Fibroblast of skin of right biceps (primary cell): ENCODE measurements around the gene TRIM8.
A peak's percentile ranks its signal among the peaks of the same experiment; 100 is the strongest.
"Not testable (repeated sequence)": the region's sequence is repeated elsewhere in the genome, so short reads cannot be mapped to it uniquely, and the experiment has no call there.

Experiments
- DNase-seq: peaks from one replicate; pipeline ENCODE4 v3.0.0-alpha.2; 2013

The TRIM8 gene

DNA sequence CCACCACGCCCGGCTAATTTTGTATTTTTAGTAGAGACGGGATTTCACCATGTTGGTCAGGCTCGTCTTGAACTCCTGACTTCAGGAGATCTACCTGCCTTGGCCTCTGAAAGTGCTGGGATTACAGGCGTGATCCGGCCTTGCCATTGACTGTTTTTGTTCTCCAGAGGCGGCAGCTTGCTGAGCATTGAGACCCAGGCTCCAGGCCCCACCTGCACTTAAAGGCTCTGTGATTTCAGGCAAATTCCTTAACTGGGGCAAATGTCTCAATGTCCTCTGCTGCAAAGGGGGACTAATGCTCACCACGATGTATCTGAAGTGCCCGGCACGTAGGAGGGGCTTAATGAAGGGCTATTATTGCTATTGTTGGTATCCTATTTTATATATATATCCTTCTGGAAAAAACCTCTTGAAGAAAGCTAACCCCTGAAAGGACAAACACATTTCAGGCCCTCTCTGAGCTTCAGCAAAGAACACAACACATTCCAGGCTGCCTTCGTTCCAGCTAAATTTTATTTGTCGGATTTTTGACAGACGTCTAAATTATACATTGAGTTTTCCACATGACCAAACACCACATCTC lies 29.0 kb downstream of the TRIM8 start:
- no peak for DNase-seq

GRCh38 chr10:102673819-102674511 lies 29.7 kb downstream of the TRIM8 start:
- peak; percentile 76 for DNase-seq

GRCh38 chr10:102674566-102674965 lies 30.3 kb downstream of the TRIM8 start:
- DNase-seq, result no peak

- DNase-seq, result no peak
Measured at GRCh38 chr10:102675011-102675665, 30.9 kb downstream of the TRIM8 start.

DNA sequence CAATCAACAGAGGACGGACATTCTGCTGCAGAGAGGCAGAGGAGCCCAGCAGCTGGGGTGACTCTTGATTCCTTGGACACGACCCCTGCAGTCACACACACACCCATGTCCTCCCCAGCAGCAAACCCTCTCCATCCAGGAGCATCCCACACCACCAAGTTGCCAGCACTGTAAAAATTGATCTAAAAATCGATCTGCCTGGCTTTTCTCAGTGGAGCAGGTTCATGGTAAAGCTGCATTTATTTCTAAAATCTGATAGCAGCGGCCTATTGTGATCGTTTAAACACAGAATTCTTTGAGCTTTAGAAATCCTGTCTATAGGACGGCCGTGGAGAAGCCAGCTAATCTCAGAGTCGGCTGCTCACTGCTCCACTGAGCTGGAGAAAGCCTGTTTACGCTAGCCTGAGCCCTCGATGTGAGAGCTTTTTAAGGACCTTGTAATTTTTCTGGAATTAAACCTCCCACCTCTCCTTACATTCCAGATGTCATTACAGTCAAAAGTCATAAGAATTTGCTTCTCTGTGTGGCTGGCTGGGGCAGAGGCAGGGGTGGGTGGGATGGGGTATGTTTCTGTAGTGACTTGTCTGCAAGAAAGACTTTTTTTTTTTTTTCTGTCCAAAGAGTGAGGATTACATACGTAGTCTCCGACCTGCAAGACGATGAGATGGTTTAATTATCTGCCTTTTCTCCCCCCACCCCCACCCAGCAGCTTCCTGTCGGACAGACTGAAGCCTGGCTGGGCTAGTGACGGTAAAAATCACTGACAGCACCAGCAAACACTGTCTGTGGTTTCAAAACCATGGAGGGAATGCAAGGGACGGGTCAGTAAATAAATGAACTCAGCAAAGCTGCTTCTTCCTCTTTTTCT lies 31.6 kb downstream of the TRIM8 start:
- peak; percentile 97 for DNase-seq

DNA sequence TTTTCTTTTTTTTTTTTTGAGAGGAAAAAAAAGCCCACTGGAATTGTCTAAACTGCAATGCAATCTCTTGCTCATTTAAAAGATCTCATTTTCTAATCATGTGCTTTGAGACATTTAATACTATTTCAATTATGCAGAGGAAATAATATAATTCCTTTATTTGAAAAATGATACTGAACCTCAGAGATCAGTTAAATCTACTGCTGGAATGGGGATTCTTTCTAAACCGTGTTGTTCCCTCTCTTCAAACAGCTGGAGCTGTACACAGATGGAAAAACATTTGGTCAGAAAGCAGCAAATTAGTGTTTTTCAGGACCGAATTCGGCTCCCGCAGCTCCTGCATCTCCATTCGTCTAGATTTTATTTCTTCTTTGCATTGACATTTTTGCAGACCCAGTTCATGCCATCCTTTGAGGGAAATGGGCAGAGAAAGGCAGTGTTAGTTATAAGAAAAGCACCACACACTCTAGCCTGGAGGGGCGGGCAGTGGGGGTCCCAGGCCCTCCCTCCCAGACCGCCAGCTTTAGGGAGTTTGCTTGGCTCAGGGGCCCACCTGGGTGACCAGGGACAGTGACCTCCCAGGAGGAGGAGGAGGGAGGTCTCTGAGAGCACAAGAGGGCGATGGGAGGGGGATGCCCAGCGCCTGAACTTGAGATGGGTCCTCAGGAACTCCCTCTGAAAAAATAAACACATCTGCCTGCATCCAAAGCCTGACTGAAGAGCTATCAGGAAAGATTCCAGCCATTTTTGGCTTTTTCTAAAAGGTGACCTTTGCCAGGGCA lies 32.4 kb downstream of the TRIM8 start:
- no peak for DNase-seq

GRCh38 chr10:102677331-102678067 lies 33.2 kb downstream of the TRIM8 start:
- DNase-seq, result no peak

DNA sequence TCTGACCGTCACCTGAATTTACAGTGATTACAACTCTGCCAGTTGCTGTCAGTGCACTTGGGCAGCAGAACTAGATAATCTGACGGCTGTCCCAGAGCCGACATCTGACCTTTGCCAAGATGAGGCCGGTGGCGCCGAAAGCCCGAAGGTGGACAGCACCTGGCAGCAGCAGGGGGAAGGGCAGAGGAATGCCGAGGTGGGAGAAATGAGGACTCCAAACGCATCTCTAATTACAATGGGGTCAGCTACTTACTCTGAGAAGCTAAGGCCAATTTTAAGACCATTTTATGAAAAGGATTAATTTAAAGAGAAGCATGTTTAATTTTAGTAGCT lies 33.8 kb downstream of the TRIM8 start:
- no peak for DNase-seq

- DNase-seq, result peak; percentile 45
Measured at GRCh38 chr10:102678842-102679289, 34.6 kb downstream of the TRIM8 start.

DNA sequence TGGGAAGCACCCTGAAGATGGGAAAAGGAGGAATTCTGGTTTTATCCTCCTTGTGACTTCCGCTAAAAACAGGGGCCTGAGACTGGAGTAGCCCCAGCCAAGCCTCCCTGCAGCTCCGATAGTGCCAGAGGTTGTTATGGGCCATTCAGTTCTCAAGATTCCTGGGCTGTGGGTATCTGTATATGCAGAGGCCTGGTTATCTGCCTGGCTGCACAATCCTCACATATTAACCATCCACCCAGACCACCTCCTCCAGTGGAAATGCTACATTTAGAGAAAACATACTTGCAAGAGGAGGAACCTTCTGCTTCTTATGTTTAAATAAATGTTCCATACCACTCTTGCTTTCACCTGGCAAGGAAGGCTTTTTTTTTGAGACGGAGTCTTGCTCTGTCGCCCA lies 35.3 kb downstream of the TRIM8 start:
- DNase-seq, result no peak

DNA sequence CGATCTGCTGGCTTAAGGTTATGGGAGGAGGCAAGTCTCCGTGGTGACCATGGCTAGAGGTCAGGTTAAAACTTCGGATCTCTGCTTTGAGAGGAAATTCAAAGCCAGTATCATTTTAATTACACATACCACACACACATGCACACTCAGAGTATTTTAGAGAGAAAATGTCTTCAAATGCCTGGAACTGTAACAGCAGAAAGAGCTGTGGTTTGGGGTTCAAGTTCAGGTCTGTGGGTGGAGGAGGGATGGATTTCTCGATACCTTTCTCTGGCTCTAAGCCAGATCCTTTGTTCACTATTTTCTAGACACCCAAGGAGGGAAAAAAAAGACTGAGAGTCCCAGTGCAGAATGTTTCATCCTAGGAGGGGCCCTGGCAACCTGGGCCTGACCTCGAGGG lies 37.4 kb downstream of the TRIM8 start:
- no peak for DNase-seq

GRCh38 chr10:102682416-102682815 lies 38.1 kb downstream of the TRIM8 start:
- no peak for DNase-seq

DNA sequence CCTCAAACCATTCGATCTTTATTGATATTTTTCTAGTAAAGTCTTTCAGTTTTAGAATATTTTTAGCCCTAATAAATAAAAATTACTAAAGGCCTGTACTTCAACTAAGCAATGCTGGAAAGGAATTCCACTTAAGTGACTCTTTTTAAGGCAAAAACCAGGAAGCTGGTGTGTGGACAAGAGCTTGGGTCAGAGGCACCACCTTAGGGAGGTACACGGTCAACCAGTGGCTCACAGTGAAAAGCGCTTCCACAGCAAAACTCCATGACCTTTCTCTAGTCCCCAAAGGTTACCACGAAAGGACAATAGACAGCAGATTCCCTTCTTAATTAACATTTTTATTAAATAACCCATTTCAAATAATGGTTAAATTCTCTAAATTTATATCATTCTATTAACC lies 38.7 kb downstream of the TRIM8 start:
- no peak for DNase-seq

DNA sequence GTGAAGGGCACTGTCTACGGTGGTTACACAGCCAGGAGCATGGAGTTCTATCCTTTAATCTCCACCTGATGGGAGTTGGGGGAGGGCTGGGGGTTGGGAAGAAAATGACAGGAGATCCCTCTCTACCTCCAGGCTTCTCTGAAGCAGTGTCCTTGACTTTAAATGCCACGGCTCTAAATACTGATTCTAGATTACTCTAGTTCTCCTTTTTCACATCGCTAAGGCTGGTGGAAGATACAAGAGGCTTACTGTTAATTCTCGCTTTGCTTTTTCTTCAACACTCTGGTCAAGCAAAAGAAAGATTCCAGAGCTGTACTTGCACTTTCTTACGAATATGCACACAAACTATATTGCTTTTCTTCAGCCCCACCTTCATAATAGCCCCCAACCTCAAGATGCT lies 39.5 kb downstream of the TRIM8 start:
- no peak for DNase-seq

DNA sequence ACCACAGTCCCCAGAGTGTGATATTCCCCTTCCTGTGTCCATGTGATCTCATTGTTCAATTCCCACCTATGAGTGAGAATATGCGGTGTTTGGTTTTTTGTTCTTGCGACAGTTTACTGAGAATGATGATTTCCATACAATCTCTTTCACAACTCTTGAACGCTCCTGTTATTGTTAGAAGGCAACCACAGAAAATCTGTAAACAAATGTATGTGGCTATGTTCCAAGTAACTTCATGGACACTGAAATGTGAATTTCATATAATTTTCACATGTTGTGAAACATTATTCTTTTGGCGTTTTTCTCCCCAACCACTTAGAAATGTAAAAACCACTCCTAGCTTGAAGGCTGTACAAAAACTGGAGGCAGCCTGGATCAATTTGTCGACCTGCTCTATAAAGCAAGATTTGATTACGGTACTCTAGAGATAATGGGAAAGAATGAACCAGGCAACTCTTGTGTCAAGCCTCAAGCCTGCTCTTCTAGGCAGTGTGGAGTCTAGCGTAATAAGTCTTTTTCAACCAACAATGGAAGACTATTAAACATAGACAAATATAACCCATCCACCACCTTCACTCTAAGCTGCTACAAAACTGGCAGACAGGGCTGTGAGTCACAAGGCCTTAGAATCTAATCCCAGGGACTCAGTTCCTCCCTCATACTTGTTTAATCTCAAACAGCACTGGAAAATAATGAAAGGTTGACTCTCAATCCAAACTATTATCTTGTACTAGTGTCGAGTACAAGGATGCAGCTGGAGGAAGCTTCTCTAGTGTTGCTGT lies 47.2 kb downstream of the TRIM8 start:
- DNase-seq, result peak; percentile 31

DNA sequence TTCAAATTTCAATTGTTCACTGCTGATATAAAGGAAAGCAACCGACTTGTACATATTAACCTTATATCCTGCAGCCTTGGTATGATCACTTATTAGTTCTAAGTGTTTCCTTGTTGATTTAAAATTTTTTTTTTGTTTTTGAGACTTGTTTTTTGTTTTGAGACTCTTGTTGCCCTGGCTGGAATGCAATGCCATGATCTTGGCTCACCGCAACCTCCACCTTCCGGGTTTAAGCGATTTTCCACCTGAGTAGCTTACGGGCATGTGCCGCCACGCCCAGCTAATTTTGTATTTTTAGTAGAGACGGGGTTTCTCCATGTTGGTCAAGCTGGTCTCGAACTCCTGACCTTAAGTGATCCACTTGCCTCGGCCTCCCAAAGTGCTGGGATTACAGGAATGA lies 51.1 kb downstream of the TRIM8 start:
- DNase-seq, result not testable (repeated sequence)

DNA sequence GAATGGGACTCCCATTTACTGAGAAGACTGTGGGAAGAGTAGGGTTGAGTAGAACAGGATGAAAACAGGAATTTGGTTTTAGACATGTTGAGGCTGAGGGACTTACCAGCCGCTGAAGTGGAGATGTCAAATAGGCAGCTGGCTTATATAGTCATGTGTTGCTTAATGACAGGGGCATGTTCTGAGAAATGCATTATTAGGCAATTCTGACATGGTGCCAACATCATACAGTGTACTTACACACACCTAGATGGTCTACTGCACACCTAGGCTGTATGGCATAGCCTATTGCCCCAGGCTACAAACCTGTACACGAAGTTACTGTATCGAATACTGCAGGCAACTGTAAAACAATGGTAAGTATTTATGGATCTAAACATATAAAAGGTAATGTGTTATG lies 52.5 kb downstream of the TRIM8 start:
- no peak for DNase-seq

DNA sequence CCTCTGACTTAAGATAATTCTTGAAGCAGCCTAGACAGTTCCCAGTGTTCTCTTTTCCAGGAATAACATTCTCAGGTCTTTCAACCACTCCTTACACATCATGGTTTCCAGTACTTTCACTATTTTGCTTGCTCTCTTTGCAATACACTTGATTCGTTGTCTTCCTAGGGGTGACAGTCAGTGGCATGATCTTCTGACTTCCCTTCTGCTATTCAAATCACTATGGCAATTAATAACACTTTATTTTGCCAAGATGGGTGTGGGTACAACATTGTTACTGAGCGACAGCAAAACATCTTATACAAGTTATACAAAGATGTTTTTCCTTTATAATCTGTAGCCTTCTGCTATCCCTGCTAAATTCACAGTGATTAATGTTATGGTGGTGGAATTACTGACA lies 54.6 kb downstream of the TRIM8 start:
- no peak for DNase-seq

- peak; percentile 37 for DNase-seq
Measured at GRCh38 chr10:102701272-102701671, 57.0 kb downstream of the TRIM8 start.

- DNase-seq, result no peak
Measured at GRCh38 chr10:102701796-102702195, 57.5 kb downstream of the TRIM8 start.

- DNase-seq, result no peak
Measured at GRCh38 chr10:102702742-102703141, 58.5 kb downstream of the TRIM8 start.
